ENCODE data around the gene BAZ2A. TPM values are rescaled to one million over a fixed set of nuclear protein-coding genes. Genes with fewer than 3 reads are reported as not detected.
"Not testable (repeated sequence)": the region's sequence is repeated elsewhere in the genome, so short reads cannot be mapped to it uniquely, and the experiment has no call there.

The BAZ2A gene
- total RNA-seq, 1 experiment from 2014 or later = 42.9 TPM

GRCh38 chr12:56591961-56592360 lies 38.2 kb downstream of the BAZ2A start:
- Histone ChIP-seq H3K9me3 (replicated peaks) (no peaks in the 10 kb centered on the region), H3K27ac (no peak overlapping the region), H3K4me1 (0 out of 2 replicates have a peak, but pooled peaks cover 3% of the 10 kb centered on the region), H3K27me3 (no peaks in the 10 kb centered on the region), H3K4me3 (no peak overlapping the region), H3K36me3 (no peaks in the 10 kb centered on the region; the same call in 1 of the 2 replicates)
- no peak for DNase-seq

GRCh38 chr12:56591126-56591525 lies 39.0 kb downstream of the BAZ2A start:
- Histone ChIP-seq H3K4me1 (0 out of 2 replicates have a peak, but pooled peaks cover 3% of the 10 kb centered on the region), H3K27ac (no peak overlapping the region), H3K36me3 (no peaks in the 10 kb centered on the region; the same call in 1 of the 2 replicates), H3K4me3 (no peak overlapping the region), H3K27me3 (no peaks in the 10 kb centered on the region), H3K9me3 (replicated peaks) (no peaks in the 10 kb centered on the region)
- peak in 1 of 2 experiments; percentile 48 for DNase-seq

GRCh38 chr12:56590237-56590830 lies 39.8 kb downstream of the BAZ2A start:
- no peak overlapping the region for H3K4me3 ChIP-seq
- DNase-seq = peak in 1 of 2 experiments; percentile 47
- H3K27me3 ChIP-seq = no peaks in the 10 kb centered on the region
- H3K4me1 ChIP-seq = 0 out of 2 replicates have a peak, but pooled peaks cover 3% of the 10 kb centered on the region
- H3K27ac ChIP-seq = no peak overlapping the region
- no peaks in the 10 kb centered on the region for H3K9me3 ChIP-seq (replicated peaks)
- H3K36me3 ChIP-seq = no peaks in the 10 kb centered on the region; the same call in 1 of the 2 replicates

GRCh38 chr12:56589783-56590182 lies 40.3 kb downstream of the BAZ2A start:
- Histone ChIP-seq H3K27ac (no peak overlapping the region), H3K4me1 (0 out of 2 replicates have a peak, but pooled peaks cover 3% of the 10 kb centered on the region), H3K27me3 (no peaks in the 10 kb centered on the region), H3K36me3 (peaks cover 3% of the 10 kb centered on the region; the same call in 1 of the 2 replicates), H3K4me3 (no peak overlapping the region), H3K9me3 (replicated peaks) (no peaks in the 10 kb centered on the region)
- DNase-seq = no peak

GRCh38 chr12:56585098-56585497 lies 45.0 kb downstream of the BAZ2A start:
- Histone ChIP-seq H3K36me3 (peaks cover 3% of the 10 kb centered on the region), H3K9me3 (replicated peaks) (no peaks in the 10 kb centered on the region), H3K27me3 (no peaks in the 10 kb centered on the region), H3K4me3 (no peak overlapping the region), H3K27ac (no peak overlapping the region), H3K4me1 (no peaks in the 10 kb centered on the region)
- no peak for DNase-seq

GRCh38 chr12:56581418-56582145 lies 48.5 kb downstream of the BAZ2A start:
- Histone ChIP-seq H3K4me1 (0 out of 2 replicates have a peak, but pooled peaks cover 3% of the 10 kb centered on the region), H3K9me3 (replicated peaks) (no peaks in the 10 kb centered on the region), H3K4me3 (no peak overlapping the region), H3K36me3 (peaks cover 3% of the 10 kb centered on the region), H3K27me3 (no peaks in the 10 kb centered on the region), H3K27ac (no peak overlapping the region)
- no peak for DNase-seq

- H3K36me3 ChIP-seq = no peaks in the 10 kb centered on the region; the same call in 1 of the 2 replicates
- H3K27me3 ChIP-seq = no peaks in the 10 kb centered on the region
- H3K4me1 ChIP-seq = 0 out of 2 replicates have a peak, but pooled peaks cover 3% of the 10 kb centered on the region
- DNase-seq = peak in 1 of 2 experiments; percentile 28
- no peak overlapping the region for H3K4me3 ChIP-seq
- H3K9me3 ChIP-seq (replicated peaks) = no peaks in the 10 kb centered on the region
- H3K27ac ChIP-seq = no peak overlapping the region
Measured at GRCh38 chr12:56578983-56579546, 51.1 kb downstream of the BAZ2A start.

- not testable (repeated sequence) for H3K4me3 ChIP-seq; H3K9me3 ChIP-seq (replicated peaks); DNase-seq; H3K4me1 ChIP-seq; H3K27me3 ChIP-seq; H3K36me3 ChIP-seq; H3K27ac ChIP-seq
Measured at GRCh38 chr12:56577248-56577647, 52.9 kb downstream of the BAZ2A start.

GRCh38 chr12:56574210-56574609 lies 55.9 kb downstream of the BAZ2A start:
- no peak overlapping the region for H3K4me3 ChIP-seq
- H3K27me3 ChIP-seq = no peaks in the 10 kb centered on the region
- no peaks in the 10 kb centered on the region for H3K9me3 ChIP-seq (replicated peaks)
- H3K36me3 ChIP-seq = no peaks in the 10 kb centered on the region
- H3K4me1 ChIP-seq = peaks cover 18% of the 10 kb centered on the region
- DNase-seq = no peak
- H3K27ac ChIP-seq = no peak overlapping the region

- DNase-seq = no peak
- Histone ChIP-seq H3K27me3 (no peaks in the 10 kb centered on the region), H3K9me3 (replicated peaks) (no peaks in the 10 kb centered on the region), H3K36me3 (no peaks in the 10 kb centered on the region), H3K4me3 (no peak overlapping the region), H3K27ac (no peak overlapping the region), H3K4me1 (peaks cover 18% of the 10 kb centered on the region)
Measured at GRCh38 chr12:56572288-56572687, 57.8 kb downstream of the BAZ2A start.

- H3K9me3 ChIP-seq (replicated peaks) = no peaks in the 10 kb centered on the region
- no peak for DNase-seq
- no peaks in the 10 kb centered on the region for H3K27me3 ChIP-seq
- no peak overlapping the region for H3K4me3 ChIP-seq
- H3K36me3 ChIP-seq = no peaks in the 10 kb centered on the region
- H3K27ac ChIP-seq = no peak overlapping the region
- peaks cover 20% of the 10 kb centered on the region for H3K4me1 ChIP-seq
Measured at GRCh38 chr12:56571121-56571520, 59.0 kb downstream of the BAZ2A start.

- no peaks in the 10 kb centered on the region for H3K27me3 ChIP-seq
- peaks cover 23% of the 10 kb centered on the region for H3K4me1 ChIP-seq
- no peak for DNase-seq
- H3K36me3 ChIP-seq = no peaks in the 10 kb centered on the region; the same call in 1 of the 2 replicates
- H3K9me3 ChIP-seq (replicated peaks) = no peaks in the 10 kb centered on the region
- no peak overlapping the region for H3K27ac ChIP-seq
- no peak overlapping the region for H3K4me3 ChIP-seq
Measured at GRCh38 chr12:56568146-56568545, 62.0 kb downstream of the BAZ2A start.

GRCh38 chr12:56565510-56566101 lies 64.5 kb downstream of the BAZ2A start:
- Histone ChIP-seq H3K27me3 (no peaks in the 10 kb centered on the region), H3K4me3 (peak overlapping the region; percentile 26), H3K36me3 (no peaks in the 10 kb centered on the region; the same call in 1 of the 2 replicates), H3K9me3 (replicated peaks) (no peaks in the 10 kb centered on the region), H3K27ac (peak overlapping the region; percentile 43), H3K4me1 (peaks cover 21% of the 10 kb centered on the region)
- peak; percentile 83 to 89 for DNase-seq

GRCh38 chr12:56551070-56551469 lies 79.1 kb downstream of the BAZ2A start:
- H3K4me3 ChIP-seq = no peak overlapping the region
- no peaks in the 10 kb centered on the region for H3K4me1 ChIP-seq
- H3K27me3 ChIP-seq = no peaks in the 10 kb centered on the region
- DNase-seq = no peak
- no peak overlapping the region for H3K27ac ChIP-seq
- H3K9me3 ChIP-seq (replicated peaks) = no peaks in the 10 kb centered on the region
- H3K36me3 ChIP-seq = no peaks in the 10 kb centered on the region

- H3K27me3 ChIP-seq = no peaks in the 10 kb centered on the region
- H3K27ac ChIP-seq = no peak overlapping the region
- no peak overlapping the region for H3K4me3 ChIP-seq
- no peaks in the 10 kb centered on the region for H3K36me3 ChIP-seq
- no peaks in the 10 kb centered on the region for H3K9me3 ChIP-seq (replicated peaks)
- no peak for DNase-seq
- H3K4me1 ChIP-seq = no peaks in the 10 kb centered on the region
Measured at GRCh38 chr12:56546680-56547079, 83.4 kb downstream of the BAZ2A start.

All from SJCRH30 (cell line).